Osteoblast (primary cell): Measurements from ENCODE around the gene ARF3. TPM values are rescaled to one million over a fixed set of nuclear protein-coding genes. Genes with fewer than 3 reads are reported as not detected.

ENCODE experiments used
- DNase-seq: peaks from one replicate; pipeline ENCODE4 v3.0.0; 2011; ENCODE audit warnings: low spot score, mixed read lengths; ENCODE audit not compliant: insufficient read length; ENCODE audit errors: missing footprints
- H2AFZ ChIP-seq: 2 replicates; pipeline ENCODE4 v1.6.0; 2011; ENCODE audit warnings: mild to moderate bottlenecking, low read length
- H3K27ac ChIP-seq: 2 replicates; pipeline ENCODE4 v1.5.1; 2011; ENCODE audit warnings: mild to moderate bottlenecking, low read depth, low read length, moderate library complexity
- H3K27me3 ChIP-seq: 2 replicates; pipeline ENCODE4 v1.6.0; 2012; ENCODE audit warnings: mild to moderate bottlenecking, control low read depth, inconsistent platforms, low read length, moderate library complexity; ENCODE audit not compliant: insufficient read depth
- H3K36me3 ChIP-seq: 2 replicates; pipeline ENCODE4 v1.5.1; 2011; ENCODE audit warnings: mild to moderate bottlenecking, low read length, control low read depth, moderate library complexity; ENCODE audit not compliant: insufficient read depth
- H3K4me1 ChIP-seq: 2 replicates; pipeline ENCODE4 v1.5.1; 2011; ENCODE audit warnings: mild to moderate bottlenecking, low read length, control low read depth, moderate library complexity; ENCODE audit not compliant: insufficient read depth
- H3K4me2 ChIP-seq: 2 replicates; pipeline ENCODE4 v1.6.0; 2011; ENCODE audit warnings: mild to moderate bottlenecking, low read length; ENCODE audit not compliant: insufficient read depth
- H3K4me3 ChIP-seq: fragments of 200-600 bp; sonication (generic); 3 replicates; pipeline ENCODE4 v1.5.1; 2012; ENCODE audit warnings: mild to moderate bottlenecking, low read length, inconsistent platforms; ENCODE audit not compliant: insufficient read depth
- H3K79me2 ChIP-seq: 2 replicates; pipeline ENCODE4 v1.6.0; 2012; ENCODE audit warnings: mild to moderate bottlenecking, low read length, control low read depth, inconsistent platforms; ENCODE audit not compliant: insufficient read depth
- H3K9me3 ChIP-seq: 2 replicates; pipeline ENCODE4 v1.5.1; 2011; ENCODE audit warnings: low read depth, low read length, control low read depth
- H4K20me1 ChIP-seq: 2 replicates; pipeline ENCODE4 v1.6.0; 2012; ENCODE audit warnings: mild to moderate bottlenecking, low read length, control low read depth; ENCODE audit not compliant: insufficient read depth
- total RNA-seq: library from RNA; depleted of rRNA; stranded (reverse); fragments of >200 nt; gene quantifications from 2 replicates; pipeline ENCODE4 v1.2.3, GENCODE V29; 2012
- TF ChIP-seq, protein P1 (sequence below): IDR thresholded peaks from 2 replicates; pipeline ENCODE4 v1.5.1; 2011; ENCODE audit warnings: mild to moderate bottlenecking, low read depth, low read length, moderate library complexity; ENCODE audit errors: extremely low read depth

Gene ARF3
- total RNA-seq, 1 donor = 53.9 TPM

GRCh38 chr12:48980953-48981756, 23.9 kb upstream of the ARF3 start:
- Histone ChIP-seq H3K79me2 (no peaks in the 10 kb centered on the region), H3K4me1 (peaks cover 19% of the 10 kb centered on the region), H4K20me1 (no peaks in the 10 kb centered on the region), H3K27ac (no peak overlapping the region), H3K4me3 (peak overlapping the region; percentile 4), H2AFZ (no peak overlapping the region), H3K9me3 (no peaks in the 10 kb centered on the region), H3K4me2 (peak overlapping the region; percentile 4), H3K27me3 (peaks cover 77% of the 10 kb centered on the region), H3K36me3 (no peaks in the 10 kb centered on the region)
- TF ChIP-seq, protein P1, sequence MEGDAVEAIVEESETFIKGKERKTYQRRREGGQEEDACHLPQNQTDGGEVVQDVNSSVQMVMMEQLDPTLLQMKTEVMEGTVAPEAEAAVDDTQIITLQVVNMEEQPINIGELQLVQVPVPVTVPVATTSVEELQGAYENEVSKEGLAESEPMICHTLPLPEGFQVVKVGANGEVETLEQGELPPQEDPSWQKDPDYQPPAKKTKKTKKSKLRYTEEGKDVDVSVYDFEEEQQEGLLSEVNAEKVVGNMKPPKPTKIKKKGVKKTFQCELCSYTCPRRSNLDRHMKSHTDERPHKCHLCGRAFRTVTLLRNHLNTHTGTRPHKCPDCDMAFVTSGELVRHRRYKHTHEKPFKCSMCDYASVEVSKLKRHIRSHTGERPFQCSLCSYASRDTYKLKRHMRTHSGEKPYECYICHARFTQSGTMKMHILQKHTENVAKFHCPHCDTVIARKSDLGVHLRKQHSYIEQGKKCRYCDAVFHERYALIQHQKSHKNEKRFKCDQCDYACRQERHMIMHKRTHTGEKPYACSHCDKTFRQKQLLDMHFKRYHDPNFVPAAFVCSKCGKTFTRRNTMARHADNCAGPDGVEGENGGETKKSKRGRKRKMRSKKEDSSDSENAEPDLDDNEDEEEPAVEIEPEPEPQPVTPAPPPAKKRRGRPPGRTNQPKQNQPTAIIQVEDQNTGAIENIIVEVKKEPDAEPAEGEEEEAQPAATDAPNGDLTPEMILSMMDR = peak; percentile 12
- peak; percentile 91 for DNase-seq

DNA sequence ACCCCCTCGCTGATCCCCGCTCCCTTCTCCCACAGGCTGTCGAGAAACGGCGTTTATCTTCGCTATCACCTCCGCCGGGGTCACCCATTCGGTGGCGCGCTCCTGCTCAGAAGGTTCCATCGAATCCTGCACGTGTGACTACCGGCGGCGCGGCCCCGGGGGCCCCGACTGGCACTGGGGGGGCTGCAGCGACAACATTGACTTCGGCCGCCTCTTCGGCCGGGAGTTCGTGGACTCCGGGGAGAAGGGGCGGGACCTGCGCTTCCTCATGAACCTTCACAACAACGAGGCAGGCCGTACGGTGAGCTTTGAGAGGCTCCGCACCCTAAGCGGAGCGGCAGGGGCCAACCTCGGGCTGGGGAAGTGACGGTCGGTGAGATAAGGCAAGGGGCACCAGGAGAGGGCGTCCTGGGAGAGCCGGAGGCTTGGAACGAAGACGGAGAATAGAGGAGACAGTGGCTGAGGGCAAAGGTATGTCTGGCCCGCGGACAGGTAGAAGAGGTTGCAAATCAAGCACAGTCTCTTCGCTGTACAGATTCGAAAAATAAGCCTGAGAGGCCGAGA, 23.2 kb upstream of the ARF3 start:
- H3K27ac ChIP-seq = no peak overlapping the region
- peaks cover 19% of the 10 kb centered on the region for H3K4me1 ChIP-seq
- H3K27me3 ChIP-seq = peaks cover 71% of the 10 kb centered on the region
- H3K79me2 ChIP-seq = no peaks in the 10 kb centered on the region
- no peaks in the 10 kb centered on the region for H3K36me3 ChIP-seq
- DNase-seq = peak; percentile 75
- H3K9me3 ChIP-seq = no peaks in the 10 kb centered on the region
- H4K20me1 ChIP-seq = no peaks in the 10 kb centered on the region
- TF ChIP-seq, protein P1 = no peak
- no peak overlapping the region for H3K4me3 ChIP-seq
- H3K4me2 ChIP-seq = no peak overlapping the region
- no peak overlapping the region for H2AFZ ChIP-seq

DNA sequence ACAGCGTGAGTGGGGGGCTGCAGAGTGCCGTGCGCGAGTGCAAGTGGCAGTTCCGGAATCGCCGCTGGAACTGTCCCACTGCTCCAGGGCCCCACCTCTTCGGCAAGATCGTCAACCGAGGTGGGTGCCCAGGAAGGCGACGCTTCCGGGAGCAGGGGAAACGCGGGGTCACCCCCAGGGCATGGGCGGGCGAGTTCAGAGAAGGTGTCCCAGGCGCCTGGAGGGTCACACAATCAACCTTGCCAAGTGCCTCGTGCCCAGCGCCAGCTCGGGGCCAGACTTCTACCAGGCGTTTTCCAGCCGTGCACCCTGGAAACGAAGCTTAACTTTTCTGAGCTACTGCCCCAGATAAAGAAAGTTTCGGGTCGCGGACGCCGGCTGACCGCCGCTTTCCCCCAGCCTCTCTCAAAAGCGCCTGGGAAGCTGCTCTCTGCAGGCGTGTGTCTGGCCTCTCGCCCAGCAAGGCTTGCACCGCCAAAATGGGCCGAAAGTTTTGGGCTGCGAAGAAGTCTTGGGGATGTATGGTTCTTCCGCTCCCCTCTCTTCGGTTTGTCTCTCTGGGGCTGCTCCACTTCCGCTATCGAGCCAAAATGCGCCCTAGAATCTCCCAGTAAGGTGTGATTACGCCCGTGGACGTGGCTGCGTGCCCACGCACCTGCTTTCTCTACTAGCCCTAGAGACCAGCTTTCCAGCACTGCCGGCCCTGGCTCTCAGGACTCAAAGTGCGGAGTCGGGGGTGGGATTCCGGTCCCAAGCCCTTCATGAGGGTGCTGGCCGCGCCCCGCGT, 22.5 kb upstream of the ARF3 start:
- no peaks in the 10 kb centered on the region for H3K79me2 ChIP-seq
- H3K4me1 ChIP-seq = peaks cover 20% of the 10 kb centered on the region
- H3K27me3 ChIP-seq = peaks cover 65% of the 10 kb centered on the region
- peak overlapping the region; percentile 19 for H3K4me3 ChIP-seq
- H3K4me2 ChIP-seq = peak overlapping the region; percentile 51
- H4K20me1 ChIP-seq = no peaks in the 10 kb centered on the region
- no peak overlapping the region for H3K27ac ChIP-seq
- DNase-seq = peak; percentile 90
- no peaks in the 10 kb centered on the region for H3K36me3 ChIP-seq
- H2AFZ ChIP-seq = no peak overlapping the region
- TF ChIP-seq, protein P1 = no peak
- H3K9me3 ChIP-seq = no peaks in the 10 kb centered on the region
